Upper lobe of left lung (tissue), 6 donors: Measurements from ENCODE around the gene MAMDC2. TPM values are rescaled to one million over a fixed set of nuclear protein-coding genes. Genes with fewer than 3 reads are reported as not detected.

Source experiments
- ATAC-seq, 2 donors: fragments of 200-7000 bp; cut with Tn5 transposase; one replicate each; pipeline ENCODE4 v1.9.1; 2022; ENCODE audit warnings: mild to moderate bottlenecking in 2 of 2, moderate library complexity in 2 of 2; ENCODE audit not compliant: low FRiP score in 2 of 2
- DNase-seq, 2 donors: peaks; one replicate each; pipeline ENCODE4 v3.0.0-alpha.2; 2019 to 2020
- H3K27ac ChIP-seq, 4 donors: fragments of 200-600 bp; sonication (generic); one replicate each; pipeline ENCODE4 v1.5.1; 2016 to 2019
- H3K27me3 ChIP-seq, 4 donors: fragments of 200-600 bp; sonication (generic); one replicate each; pipeline ENCODE4 v1.5.1; 2017 to 2019
- H3K36me3 ChIP-seq, 4 donors: fragments of 200-600 bp; sonication (generic); one replicate each; pipeline ENCODE4 v1.5.1; 2016 to 2019
- H3K4me1 ChIP-seq, 4 donors: fragments of 200-600 bp; sonication (generic); one replicate each; pipeline ENCODE4 v1.5.1; 2018 to 2019
- H3K4me3 ChIP-seq, 4 donors: fragments of 200-600 bp; sonication (generic); one replicate each; pipeline ENCODE4 v1.5.1; 2017 to 2019; ENCODE audit warnings: mild to moderate bottlenecking in 2 of 4, moderate library complexity in 1 of 4
- H3K9me3 ChIP-seq, 4 donors: fragments of 200-600 bp; sonication (generic); one replicate each; pipeline ENCODE4 v1.5.1; 2018 to 2019
- EP300 ChIP-seq, 4 donors: sonication (generic); formaldehyde crosslinking; IDR thresholded peaks; one replicate each; pipeline ENCODE4 v1.5.1; 2017; ENCODE audit warnings: antibody characterized with exemption in 4 of 4, control low read depth in 2 of 4
- POLR2A ChIP-seq, 4 donors: fragments of 450-650 bp; IDR thresholded peaks; one replicate each; pipeline ENCODE4 v1.5.1; 2016 to 2017; ENCODE audit warnings: antibody characterized with exemption in 4 of 4, mild to moderate bottlenecking in 2 of 4
- POLR2AphosphoS5 ChIP-seq, 2 donors: sonication (generic); formaldehyde crosslinking; IDR thresholded peaks; one replicate each; pipeline ENCODE4 v1.5.1; 2017; ENCODE audit warnings: antibody characterized with exemption in 2 of 2
- WGBS, 2 donors: methylation state at CpG; one replicate each; pipeline ENCODE4 v1.1.5; 2017 to 2018; 5-methylcytosine and 5-hydroxymethylcytosine counted together
- total RNA-seq, 6 donors: library from RNA; depleted of rRNA in 4 of 6; stranded (reverse); fragments of >200 nt in 4 of 6; gene quantifications; one replicate each; pipeline versions ENCODE4 v1.1.0 to v1.2.1, GENCODE V29; 2016 to 2021
- TF ChIP-seq, protein P1 (sequence below), 6 experiments: fragments of 450-650 bp in 4 of 6; fragments of 200-600 bp in 2 of 6; sonication (generic) in 2 of 6; IDR thresholded peaks; one replicate each; pipeline ENCODE4 v1.5.1; 2016 to 2019; ENCODE audit warnings: antibody characterized with exemption in 6 of 6
- donor health status: DM: no; HTN: no; CAD: no; lungs with moderate emphysema.
- donor health status: DM: no; HTN: yes; CAD: no; lungs with severe emphysema.

The MAMDC2 gene
- total RNA-seq, 6 donors from 2014 or later, result 26.5 to 50.1 (median 46.5) TPM

DNA sequence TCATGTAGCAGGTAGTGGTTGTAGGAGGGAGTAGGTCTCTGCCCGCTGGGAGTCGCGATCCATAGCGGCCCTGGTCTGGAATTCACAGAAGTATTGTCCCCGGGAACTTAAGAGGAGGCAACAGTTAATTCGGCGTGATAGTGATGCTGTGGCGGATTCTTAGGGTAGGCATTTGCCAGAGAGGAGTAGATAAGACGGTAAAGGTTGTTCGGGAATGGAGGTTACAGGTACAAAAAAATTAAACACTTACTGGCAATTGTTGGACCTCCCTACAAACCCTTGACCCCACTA, 215.8 kb downstream of the MAMDC2 start:
- Histone ChIP-seq H3K36me3 (peaks cover 1 to 12% (median 2%) of the 10 kb centered on the region in 4 donors), H3K9me3 (no peaks in the 10 kb centered on the region), H3K4me1 (peaks cover 27 to 54% (median 43%) of the 10 kb centered on the region in 4 donors), H3K4me3 (peak overlapping the region; percentile 64 to 84 (median 71)), H3K27me3 (no peaks in the 10 kb centered on the region), H3K27ac (peak overlapping the region; percentile 87 to 96 (median 94))
- DNase-seq (no peak), ATAC-seq (no peak)
- 1 to 3% methylated on average over 10 of the region's 10 CpGs for WGBS, 2 donors
- TF ChIP-seq EP300 (IDR thresholded peaks at IDR 0.05) (no peak), POLR2A (IDR thresholded peaks at IDR 0.05) (no peak), POLR2AphosphoS5 (IDR thresholded peaks at IDR 0.05) (no peak)
- TF ChIP-seq, protein P1, sequence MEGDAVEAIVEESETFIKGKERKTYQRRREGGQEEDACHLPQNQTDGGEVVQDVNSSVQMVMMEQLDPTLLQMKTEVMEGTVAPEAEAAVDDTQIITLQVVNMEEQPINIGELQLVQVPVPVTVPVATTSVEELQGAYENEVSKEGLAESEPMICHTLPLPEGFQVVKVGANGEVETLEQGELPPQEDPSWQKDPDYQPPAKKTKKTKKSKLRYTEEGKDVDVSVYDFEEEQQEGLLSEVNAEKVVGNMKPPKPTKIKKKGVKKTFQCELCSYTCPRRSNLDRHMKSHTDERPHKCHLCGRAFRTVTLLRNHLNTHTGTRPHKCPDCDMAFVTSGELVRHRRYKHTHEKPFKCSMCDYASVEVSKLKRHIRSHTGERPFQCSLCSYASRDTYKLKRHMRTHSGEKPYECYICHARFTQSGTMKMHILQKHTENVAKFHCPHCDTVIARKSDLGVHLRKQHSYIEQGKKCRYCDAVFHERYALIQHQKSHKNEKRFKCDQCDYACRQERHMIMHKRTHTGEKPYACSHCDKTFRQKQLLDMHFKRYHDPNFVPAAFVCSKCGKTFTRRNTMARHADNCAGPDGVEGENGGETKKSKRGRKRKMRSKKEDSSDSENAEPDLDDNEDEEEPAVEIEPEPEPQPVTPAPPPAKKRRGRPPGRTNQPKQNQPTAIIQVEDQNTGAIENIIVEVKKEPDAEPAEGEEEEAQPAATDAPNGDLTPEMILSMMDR (IDR thresholded peaks at IDR 0.05), result no peak

DNA sequence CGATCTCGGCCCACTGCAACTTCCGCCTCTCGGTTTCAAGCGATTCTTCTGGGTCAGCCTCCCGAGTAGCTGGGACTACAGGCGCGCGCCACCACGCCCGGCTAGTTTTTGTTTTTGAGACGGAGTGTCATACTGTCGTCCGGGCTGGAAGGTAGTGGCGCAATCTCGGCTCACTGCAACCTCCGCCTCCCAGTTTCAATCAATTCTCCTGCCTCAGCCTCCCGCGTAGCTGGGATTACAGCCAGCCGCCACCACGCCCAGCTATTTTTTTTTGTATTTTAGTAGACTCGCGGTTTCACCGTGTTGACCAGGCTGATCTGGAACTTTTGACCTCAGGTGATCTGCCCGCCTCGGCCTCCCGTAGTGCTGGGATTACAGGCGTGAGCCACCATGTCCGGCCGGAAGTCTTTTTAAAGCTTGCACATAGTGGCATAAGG, 216.4 kb downstream of the MAMDC2 start:
- WGBS, 2 donors, result 78 to 89% methylated on average over 30 of the region's 30 CpGs
- no peaks in the 10 kb centered on the region for H3K27me3 ChIP-seq
- ATAC-seq (no peak), DNase-seq (peak in 1 of 2 donors; percentile 75)
- no peak for TF ChIP-seq POLR2A (IDR thresholded peaks at IDR 0.05)
- no peak for TF ChIP-seq EP300 (IDR thresholded peaks at IDR 0.05)
- TF ChIP-seq, protein P1 (IDR thresholded peaks at IDR 0.05), result no peak
- no peak for TF ChIP-seq POLR2AphosphoS5 (IDR thresholded peaks at IDR 0.05)
- peaks cover 7 to 18% (median 8%) of the 10 kb centered on the region in 4 donors for H3K36me3 ChIP-seq
- H3K27ac ChIP-seq, result peak overlapping the region; percentile 87 to 96 (median 94)
- H3K4me1 ChIP-seq, result peaks cover 27 to 54% (median 43%) of the 10 kb centered on the region in 4 donors
- peak overlapping the region in 3 of 4 donors; percentile 64 to 84 (median 72) for H3K4me3 ChIP-seq
- H3K9me3 ChIP-seq, result no peaks in the 10 kb centered on the region

DNA sequence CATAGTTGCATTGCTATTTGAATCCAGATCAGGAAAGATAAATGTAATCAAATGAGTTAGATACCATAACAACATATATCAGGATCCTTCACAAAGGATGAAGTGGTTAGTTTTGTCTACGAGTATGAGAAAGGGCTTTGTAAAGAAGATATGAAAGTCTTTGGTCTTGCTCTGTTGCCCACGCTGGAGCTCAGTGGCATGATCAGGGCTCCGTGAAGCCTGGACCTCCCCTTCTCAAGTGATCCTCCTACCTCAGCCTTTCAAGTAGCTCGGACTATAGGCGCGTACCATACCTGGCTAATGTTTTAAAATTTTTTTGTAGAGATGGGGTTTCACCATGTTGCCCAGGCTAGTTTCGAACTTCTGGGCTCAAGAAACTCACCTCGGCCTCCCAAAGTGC, 217.0 kb downstream of the MAMDC2 start:
- Histone ChIP-seq H3K27ac (no peak overlapping the region), H3K4me1 (peaks cover 27 to 54% (median 43%) of the 10 kb centered on the region in 4 donors), H3K27me3 (no peaks in the 10 kb centered on the region), H3K4me3 (peak overlapping the region in 1 of 4 donors; percentile 72), H3K9me3 (no peaks in the 10 kb centered on the region), H3K36me3 (peaks cover 9 to 24% (median 12%) of the 10 kb centered on the region in 4 donors)
- TF ChIP-seq, protein P1 (IDR thresholded peaks at IDR 0.05), result no peak
- no peak for TF ChIP-seq EP300 (IDR thresholded peaks at IDR 0.05)
- no peak for TF ChIP-seq POLR2A (IDR thresholded peaks at IDR 0.05)
- TF ChIP-seq POLR2AphosphoS5 (IDR thresholded peaks at IDR 0.05), result no peak
- WGBS, 2 donors, result 72 to 85% methylated on average over 8 of the region's 8 CpGs
- no peak for DNase-seq
- no peak for ATAC-seq

DNA sequence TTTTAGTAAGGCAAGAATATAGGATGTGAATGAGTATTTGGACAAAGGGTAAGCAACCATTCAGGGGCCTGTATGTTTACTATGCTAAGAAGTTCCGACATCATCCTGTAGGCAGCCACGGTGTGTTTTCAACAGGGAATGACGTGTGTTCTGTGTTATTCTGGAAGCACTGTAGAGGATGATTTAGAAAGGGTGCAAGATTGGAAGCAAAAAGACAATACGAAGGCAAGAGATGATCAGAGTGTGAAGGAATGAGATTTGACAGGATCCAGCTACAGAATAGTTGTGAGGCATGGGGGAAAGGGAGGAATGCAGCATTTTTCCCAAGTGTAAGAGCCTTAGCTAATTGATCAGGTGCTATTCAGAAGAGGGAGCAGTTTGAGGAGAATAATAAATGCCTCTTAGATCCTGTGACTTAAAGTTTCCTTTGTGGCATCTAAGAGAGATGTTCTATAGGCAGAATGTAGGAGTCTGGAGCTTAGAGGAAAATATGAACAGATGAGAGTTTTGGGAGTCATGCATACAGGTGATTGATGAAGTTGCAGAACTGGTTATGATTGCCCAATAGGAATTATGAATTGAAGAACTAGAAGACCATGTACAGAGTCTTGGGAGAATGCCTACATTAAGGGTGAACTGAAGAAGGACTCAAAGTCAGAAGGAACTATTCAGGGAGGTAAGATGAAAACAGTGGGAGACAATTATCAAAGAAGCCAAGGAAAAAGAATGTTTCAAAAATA, 217.7 kb downstream of the MAMDC2 start:
- peaks cover 27 to 54% (median 43%) of the 10 kb centered on the region in 4 donors for H3K4me1 ChIP-seq
- H3K9me3 ChIP-seq, result no peaks in the 10 kb centered on the region
- ATAC-seq, result no peak
- 72 to 79% methylated on average over 4 of the region's 4 CpGs for WGBS, 2 donors
- no peak overlapping the region for H3K27ac ChIP-seq
- TF ChIP-seq EP300 (IDR thresholded peaks at IDR 0.05), result no peak
- TF ChIP-seq, protein P1 (IDR thresholded peaks at IDR 0.05), result no peak
- TF ChIP-seq POLR2A (IDR thresholded peaks at IDR 0.05), result no peak
- TF ChIP-seq POLR2AphosphoS5 (IDR thresholded peaks at IDR 0.05), result no peak
- no peak for DNase-seq
- peaks cover 9 to 31% (median 12%) of the 10 kb centered on the region in 4 donors for H3K36me3 ChIP-seq
- H3K27me3 ChIP-seq, result no peaks in the 10 kb centered on the region
- peak overlapping the region in 1 of 4 donors; percentile 72 for H3K4me3 ChIP-seq
